ENCODE data around the gene SV2C.
"Not testable (repeated sequence)": the region's sequence is repeated elsewhere in the genome, so short reads cannot be mapped to it uniquely, and the experiment has no call there.

Gene SV2C, protein sequence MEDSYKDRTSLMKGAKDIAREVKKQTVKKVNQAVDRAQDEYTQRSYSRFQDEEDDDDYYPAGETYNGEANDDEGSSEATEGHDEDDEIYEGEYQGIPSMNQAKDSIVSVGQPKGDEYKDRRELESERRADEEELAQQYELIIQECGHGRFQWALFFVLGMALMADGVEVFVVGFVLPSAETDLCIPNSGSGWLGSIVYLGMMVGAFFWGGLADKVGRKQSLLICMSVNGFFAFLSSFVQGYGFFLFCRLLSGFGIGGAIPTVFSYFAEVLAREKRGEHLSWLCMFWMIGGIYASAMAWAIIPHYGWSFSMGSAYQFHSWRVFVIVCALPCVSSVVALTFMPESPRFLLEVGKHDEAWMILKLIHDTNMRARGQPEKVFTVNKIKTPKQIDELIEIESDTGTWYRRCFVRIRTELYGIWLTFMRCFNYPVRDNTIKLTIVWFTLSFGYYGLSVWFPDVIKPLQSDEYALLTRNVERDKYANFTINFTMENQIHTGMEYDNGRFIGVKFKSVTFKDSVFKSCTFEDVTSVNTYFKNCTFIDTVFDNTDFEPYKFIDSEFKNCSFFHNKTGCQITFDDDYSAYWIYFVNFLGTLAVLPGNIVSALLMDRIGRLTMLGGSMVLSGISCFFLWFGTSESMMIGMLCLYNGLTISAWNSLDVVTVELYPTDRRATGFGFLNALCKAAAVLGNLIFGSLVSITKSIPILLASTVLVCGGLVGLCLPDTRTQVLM

DNA sequence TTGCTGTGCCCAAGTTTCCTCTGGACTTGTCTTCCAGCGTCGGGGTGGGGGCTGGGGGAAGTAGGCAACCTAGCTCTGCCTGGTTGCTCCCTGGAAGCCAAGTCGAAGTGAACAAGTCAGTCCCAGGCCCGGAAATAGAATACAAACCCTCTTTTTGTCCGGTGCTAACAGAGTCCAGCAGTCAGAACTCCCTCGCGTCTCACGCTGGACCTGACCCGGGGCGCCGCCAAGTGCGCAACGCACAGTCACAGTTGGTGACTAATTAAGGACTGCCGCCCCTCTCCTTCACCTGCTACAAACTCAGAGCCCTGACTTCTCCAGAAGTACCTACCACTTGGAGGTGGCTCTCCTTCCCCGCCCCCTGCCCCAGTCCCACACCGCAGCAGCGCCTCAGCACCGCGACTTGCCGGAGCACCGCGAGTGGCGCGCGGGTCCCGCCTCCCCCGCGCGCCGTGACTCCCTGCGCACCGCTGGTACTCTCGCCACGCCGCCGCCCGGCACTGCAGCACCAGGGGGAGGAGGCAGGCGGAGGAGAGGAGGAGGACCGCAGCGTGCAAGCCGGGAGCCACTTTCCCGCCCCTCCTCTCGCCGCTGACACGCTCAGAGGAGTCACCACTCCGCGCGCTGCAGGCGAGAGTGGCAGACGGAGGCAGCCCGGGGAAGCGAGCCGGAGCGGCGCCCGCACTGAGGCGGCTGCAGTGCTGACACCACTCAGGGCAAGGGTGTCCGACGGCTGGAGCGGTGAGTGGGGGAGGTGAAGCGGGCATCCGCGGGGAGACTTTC lies at the start of gene SV2C:
SV2C (plus strand) TSS at position 612 of the 783 bp plus-strand sequence. CDS start 48,368 bp downstream, outside the sequence.
- TF ChIP-seq, protein P1, sequence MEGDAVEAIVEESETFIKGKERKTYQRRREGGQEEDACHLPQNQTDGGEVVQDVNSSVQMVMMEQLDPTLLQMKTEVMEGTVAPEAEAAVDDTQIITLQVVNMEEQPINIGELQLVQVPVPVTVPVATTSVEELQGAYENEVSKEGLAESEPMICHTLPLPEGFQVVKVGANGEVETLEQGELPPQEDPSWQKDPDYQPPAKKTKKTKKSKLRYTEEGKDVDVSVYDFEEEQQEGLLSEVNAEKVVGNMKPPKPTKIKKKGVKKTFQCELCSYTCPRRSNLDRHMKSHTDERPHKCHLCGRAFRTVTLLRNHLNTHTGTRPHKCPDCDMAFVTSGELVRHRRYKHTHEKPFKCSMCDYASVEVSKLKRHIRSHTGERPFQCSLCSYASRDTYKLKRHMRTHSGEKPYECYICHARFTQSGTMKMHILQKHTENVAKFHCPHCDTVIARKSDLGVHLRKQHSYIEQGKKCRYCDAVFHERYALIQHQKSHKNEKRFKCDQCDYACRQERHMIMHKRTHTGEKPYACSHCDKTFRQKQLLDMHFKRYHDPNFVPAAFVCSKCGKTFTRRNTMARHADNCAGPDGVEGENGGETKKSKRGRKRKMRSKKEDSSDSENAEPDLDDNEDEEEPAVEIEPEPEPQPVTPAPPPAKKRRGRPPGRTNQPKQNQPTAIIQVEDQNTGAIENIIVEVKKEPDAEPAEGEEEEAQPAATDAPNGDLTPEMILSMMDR (IDR thresholded peaks at IDR 0.05; ENCODE audit: extremely low read depth, missing control alignments) = no peak
- peak; percentile 45 for DNase-seq (ENCODE audit: low spot score)

DNA sequence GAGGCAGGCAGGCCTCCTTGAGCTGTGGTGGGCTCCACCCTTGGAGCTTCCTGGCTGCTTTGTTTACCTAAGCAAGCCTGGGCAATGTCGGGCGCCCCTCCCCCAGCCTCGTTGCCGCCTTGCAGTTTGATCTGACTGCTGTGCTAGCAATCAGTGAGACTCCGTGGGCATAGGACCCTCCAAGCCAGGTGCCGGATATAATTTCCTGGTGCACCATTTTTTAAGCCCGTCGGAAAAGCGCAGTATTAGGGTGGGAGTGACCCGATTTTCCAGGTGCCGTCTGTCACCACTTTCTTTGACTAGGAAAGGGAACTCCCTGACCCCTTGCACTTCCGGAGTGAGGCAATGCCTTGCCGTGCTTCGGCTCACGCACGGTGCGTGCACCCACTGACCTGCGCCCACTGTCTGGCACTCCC lies 45.4 kb upstream of the SV2C start:
- DNase-seq (ENCODE audit: low spot score) = not testable (repeated sequence)

DNA sequence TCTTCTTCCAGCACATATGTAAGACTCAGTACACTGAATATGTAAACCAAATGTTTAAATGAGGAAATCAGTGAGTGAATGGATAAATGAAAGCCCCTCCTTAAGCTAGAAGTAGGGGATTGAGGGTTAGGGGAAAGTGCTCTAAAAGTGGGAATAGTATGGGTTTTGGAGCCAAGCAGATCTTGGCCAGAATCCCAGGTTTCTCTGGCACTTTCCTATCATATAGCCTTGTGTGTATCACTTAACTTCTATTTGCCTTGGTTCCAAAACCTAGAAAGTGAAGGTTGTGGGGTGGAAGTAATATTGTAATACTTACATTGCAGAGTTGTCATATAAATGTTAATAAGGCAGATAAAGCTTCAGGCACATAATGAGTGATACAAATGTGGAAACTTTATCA lies 45.0 kb upstream of the SV2C start:
- TF ChIP-seq, protein P1 (IDR thresholded peaks at IDR 0.05; ENCODE audit: extremely low read depth, missing control alignments) = no peak
- DNase-seq (ENCODE audit: low spot score) = no peak

DNA sequence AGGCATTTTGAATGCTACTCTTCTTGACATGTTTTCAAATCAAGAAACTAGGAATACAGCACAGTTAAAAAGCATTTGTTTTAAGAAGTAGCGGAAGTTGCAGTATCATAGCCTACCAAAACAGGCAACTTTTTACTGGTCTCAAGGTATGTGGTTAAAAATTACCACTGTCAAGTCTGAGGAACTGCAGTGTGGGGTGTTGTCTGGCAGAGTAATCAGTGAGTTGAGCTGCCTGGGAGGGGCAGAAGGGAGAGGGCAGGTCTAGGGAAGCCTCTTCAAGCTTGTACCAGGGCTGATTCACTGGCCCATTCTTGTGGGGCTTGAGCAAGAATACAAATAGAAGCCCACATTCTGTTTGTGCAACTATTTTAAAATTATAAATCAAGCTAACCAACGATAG lies 42.4 kb upstream of the SV2C start:
- TF ChIP-seq, protein P1 (IDR thresholded peaks at IDR 0.05; ENCODE audit: extremely low read depth, missing control alignments) = no peak

DNA sequence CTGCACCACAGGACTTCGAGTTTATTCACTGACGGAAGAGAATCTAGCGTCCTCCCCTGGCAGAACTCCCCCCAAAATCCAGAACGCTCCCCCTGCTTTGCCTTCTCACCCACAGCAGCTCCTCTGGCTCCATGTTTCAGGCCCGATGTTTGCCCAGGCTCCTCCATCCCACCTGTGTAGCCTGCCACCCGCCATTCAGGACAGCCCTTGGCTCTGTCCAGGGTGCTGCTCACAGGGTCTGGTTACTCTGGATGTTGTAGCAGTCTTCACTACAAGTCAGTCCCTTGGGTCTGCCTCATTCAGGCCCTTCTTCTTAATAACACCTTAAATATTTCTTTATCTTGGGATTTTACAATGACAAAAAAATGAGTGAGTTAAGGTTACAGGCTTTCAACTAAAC lies 41.3 kb upstream of the SV2C start:
- TF ChIP-seq, protein P1 (IDR thresholded peaks at IDR 0.05; ENCODE audit: extremely low read depth, missing control alignments) = no peak
- DNase-seq (ENCODE audit: low spot score) = no peak

More for the DNA sequence above, 42.4 kb upstream of the SV2C start:
- no peak for DNase-seq (ENCODE audit: low spot score)

DNA sequence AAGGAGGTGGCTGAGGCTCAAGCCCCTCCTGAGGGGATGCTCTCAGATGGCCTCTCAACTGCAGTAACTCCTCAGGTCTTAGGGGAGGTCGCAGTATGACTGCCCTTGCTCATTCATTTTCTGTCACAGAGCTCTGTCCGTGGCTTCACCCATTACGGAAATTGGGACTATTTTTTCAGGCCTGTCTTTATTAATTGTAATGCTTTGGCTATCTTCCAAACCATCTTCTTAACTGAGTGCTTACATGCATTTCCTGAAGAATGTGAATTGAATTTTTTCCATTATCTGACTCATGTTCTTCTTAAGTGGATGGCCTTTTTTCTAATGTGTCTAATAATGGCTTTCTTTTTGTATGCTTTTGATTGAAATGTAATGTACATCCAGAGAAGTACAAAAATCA lies 36.4 kb upstream of the SV2C start:
- DNase-seq (ENCODE audit: low spot score) = no peak
- TF ChIP-seq, protein P1 (IDR thresholded peaks at IDR 0.05; ENCODE audit: extremely low read depth, missing control alignments) = no peak

DNA sequence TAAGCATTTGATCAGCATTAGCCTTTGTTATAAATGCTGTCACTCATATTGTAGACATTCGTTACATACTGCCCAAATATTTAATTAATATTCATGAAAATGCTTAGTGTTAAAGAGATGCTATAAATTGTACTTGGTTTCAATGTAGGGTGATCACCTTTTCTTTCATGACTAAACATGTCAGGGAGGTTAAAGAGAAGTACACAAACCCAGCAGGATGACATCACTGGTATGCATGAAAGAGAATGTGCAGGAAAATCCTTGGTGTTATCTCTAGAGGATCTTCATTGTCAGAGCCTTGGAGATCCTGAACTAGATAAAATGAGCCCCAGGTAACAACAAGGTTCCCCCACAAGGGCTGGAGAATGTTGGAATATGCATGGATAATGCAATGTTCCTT lies 33.0 kb upstream of the SV2C start:
- TF ChIP-seq, protein P1 (IDR thresholded peaks at IDR 0.05; ENCODE audit: extremely low read depth, missing control alignments) = no peak
- no peak for DNase-seq (ENCODE audit: low spot score)

All from GM20000 (cell line).